Natural killer cell treated with Interleukin-12 subunit alpha and Interleukin-12 subunit beta and Interleukin-15 and Interleukin-18, amount 100 ng/mL, for 72 hours (primary cell): Measurements from ENCODE around the gene MED25. TPM values are rescaled to one million over a fixed set of nuclear protein-coding genes. Genes with fewer than 3 reads are reported as not detected.
A peak's percentile ranks its signal among the peaks of the same experiment; 100 is the strongest.

Experiments
- ATAC-seq, 2 donors: fragments of 150-1000 bp; cut with Tn5 transposase in 1 of 2; sonication (Bioruptor Pico), chemical (Tn5 transposase) in 1 of 2; 2 replicates each; pipeline ENCODE4 v1.10.0; 2021
- DNase-seq: peaks from one replicate; pipeline ENCODE4 v3.0.0; 2022; ENCODE audit warnings: low spot score
- H3K27ac Mint-ChIP-seq, 2 donors: 1 replicate in 1 of 2; 2 replicates in 1 of 2; pipeline ENCODE4 v1.8.0; 2022; ENCODE audit warnings: mixed read lengths in 2 of 2, mild to moderate bottlenecking in 1 of 2, moderate library complexity in 1 of 2
- H3K27me3 Mint-ChIP-seq, 2 donors: 1 replicate in 1 of 2; 2 replicates in 1 of 2; pipeline ENCODE4 v1.8.0; 2022; ENCODE audit warnings: mixed read lengths in 2 of 2
- H3K36me3 Mint-ChIP-seq: one replicate; pipeline ENCODE4 v1.8.0; 2022; ENCODE audit warnings: mixed read lengths
- H3K4me1 Mint-ChIP-seq, 2 donors: 1 replicate in 1 of 2; 2 replicates in 1 of 2; pipeline ENCODE4 v1.8.0; 2022; ENCODE audit warnings: low read depth in 2 of 2, mixed read lengths in 2 of 2, mild to moderate bottlenecking in 1 of 2
- H3K4me3 Mint-ChIP-seq: one replicate; pipeline ENCODE4 v1.8.0; 2022; ENCODE audit warnings: mixed read lengths
- H3K9me3 Mint-ChIP-seq: 2 replicates; pipeline ENCODE4 v1.8.0; 2022; ENCODE audit warnings: mixed read lengths
- total RNA-seq, 2 donors: library from RNA; stranded (reverse); gene quantifications; one replicate each; pipeline ENCODE4 v1.2.3, GENCODE V29; 2022

The MED25 gene
- total RNA-seq, 2 donors from 2014 or later: 48.0 to 64.6 TPM

DNA sequence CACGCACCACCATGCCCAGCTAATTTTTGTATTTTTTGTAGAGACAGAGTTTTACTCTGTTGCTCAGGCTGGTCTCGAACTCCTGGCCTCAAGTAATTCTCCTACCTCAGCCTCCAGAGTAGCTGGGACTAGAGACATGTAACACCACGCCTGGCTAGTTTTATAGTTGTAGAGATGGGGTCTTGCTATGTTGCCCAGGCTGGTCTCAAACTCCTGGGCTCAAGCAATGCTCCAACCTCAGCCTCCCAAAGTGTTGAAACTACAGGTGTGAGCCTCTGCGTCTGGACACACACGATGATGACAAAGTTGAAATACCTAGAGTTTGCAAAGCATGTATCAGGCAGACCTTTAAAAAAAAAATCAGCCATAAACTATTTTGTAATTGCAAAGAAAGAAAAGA, 28.3 kb downstream of the MED25 start:
- H3K9me3 Mint-ChIP-seq: peaks cover 3% of the 10 kb centered on the region
- ATAC-seq: no peak
- H3K27ac Mint-ChIP-seq: no peak overlapping the region
- peaks cover 6% of the 10 kb centered on the region for H3K36me3 Mint-ChIP-seq
- H3K4me3 Mint-ChIP-seq: no peak overlapping the region
- no peaks in the 10 kb centered on the region for H3K27me3 Mint-ChIP-seq
- no peak for DNase-seq
- H3K4me1 Mint-ChIP-seq: peaks cover 23 to 24% of the 10 kb centered on the region in 2 donors

GRCh38 chr19:49847731-49848696, 29.9 kb downstream of the MED25 start:
- ATAC-seq (no peak), DNase-seq (no peak)
- Mint-ChIP-seq H3K27me3 (no peaks in the 10 kb centered on the region), H3K4me3 (peak overlapping the region; percentile 28), H3K9me3 (peaks cover 3% of the 10 kb centered on the region), H3K36me3 (peaks cover 6% of the 10 kb centered on the region), H3K4me1 (peaks cover 32 to 33% of the 10 kb centered on the region in 2 donors), H3K27ac (peak overlapping the region; percentile 9 to 64)

DNA sequence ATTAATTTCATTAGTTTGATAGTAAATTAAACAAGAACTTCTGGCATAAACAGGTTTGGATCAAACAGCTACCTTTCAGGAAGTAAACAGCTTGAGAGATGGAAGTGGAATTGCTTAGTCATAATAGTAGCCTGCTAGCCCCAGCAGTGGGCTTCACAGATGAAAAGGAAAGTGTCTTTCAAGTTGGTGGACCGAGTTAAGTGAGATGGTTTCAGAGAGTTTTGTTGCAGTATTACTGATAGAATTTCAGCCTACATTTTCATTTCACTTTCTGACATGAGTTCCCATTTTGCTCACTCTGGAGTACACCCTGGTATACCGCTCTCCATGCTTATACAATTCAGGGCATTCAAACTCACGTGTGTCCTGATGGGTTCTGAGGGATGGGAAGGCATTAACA, 30.8 kb downstream of the MED25 start:
- Mint-ChIP-seq H3K36me3 (peaks cover 6% of the 10 kb centered on the region), H3K4me1 (peaks cover 32 to 33% of the 10 kb centered on the region in 2 donors), H3K4me3 (peak overlapping the region; percentile 79), H3K9me3 (peaks cover 3% of the 10 kb centered on the region), H3K27me3 (no peaks in the 10 kb centered on the region), H3K27ac (peak overlapping the region; percentile 9 to 64)
- no peak for DNase-seq
- ATAC-seq: peak in 1 of 2 donors; percentile 2

- Mint-ChIP-seq H3K9me3 (peaks cover 3% of the 10 kb centered on the region), H3K27ac (peak overlapping the region; percentile 75 to 81), H3K4me1 (peaks cover 32 to 33% of the 10 kb centered on the region in 2 donors), H3K36me3 (peaks cover 6% of the 10 kb centered on the region), H3K4me3 (peak overlapping the region; percentile 91), H3K27me3 (no peaks in the 10 kb centered on the region)
- DNase-seq (no peak), ATAC-seq (no peak)
Measured at GRCh38 chr19:49849433-49850220, 31.5 kb downstream of the MED25 start.

DNA sequence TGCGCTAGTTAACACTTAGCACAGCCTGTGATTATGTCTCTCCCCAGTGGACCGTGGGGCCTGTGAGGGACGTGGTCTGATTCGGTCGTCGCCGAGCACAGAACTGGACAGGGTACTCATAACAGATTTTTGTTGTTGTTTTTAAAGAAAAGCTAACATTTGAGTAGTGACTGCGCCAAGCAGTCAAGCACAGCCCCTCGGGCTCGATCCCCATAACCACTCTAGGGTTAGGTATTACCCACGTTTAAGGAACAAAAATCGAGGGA, 32.1 kb downstream of the MED25 start:
- Mint-ChIP-seq H3K27ac (peak overlapping the region; percentile 75 to 81), H3K36me3 (peaks cover 6% of the 10 kb centered on the region)
- ATAC-seq: no peak

DNA sequence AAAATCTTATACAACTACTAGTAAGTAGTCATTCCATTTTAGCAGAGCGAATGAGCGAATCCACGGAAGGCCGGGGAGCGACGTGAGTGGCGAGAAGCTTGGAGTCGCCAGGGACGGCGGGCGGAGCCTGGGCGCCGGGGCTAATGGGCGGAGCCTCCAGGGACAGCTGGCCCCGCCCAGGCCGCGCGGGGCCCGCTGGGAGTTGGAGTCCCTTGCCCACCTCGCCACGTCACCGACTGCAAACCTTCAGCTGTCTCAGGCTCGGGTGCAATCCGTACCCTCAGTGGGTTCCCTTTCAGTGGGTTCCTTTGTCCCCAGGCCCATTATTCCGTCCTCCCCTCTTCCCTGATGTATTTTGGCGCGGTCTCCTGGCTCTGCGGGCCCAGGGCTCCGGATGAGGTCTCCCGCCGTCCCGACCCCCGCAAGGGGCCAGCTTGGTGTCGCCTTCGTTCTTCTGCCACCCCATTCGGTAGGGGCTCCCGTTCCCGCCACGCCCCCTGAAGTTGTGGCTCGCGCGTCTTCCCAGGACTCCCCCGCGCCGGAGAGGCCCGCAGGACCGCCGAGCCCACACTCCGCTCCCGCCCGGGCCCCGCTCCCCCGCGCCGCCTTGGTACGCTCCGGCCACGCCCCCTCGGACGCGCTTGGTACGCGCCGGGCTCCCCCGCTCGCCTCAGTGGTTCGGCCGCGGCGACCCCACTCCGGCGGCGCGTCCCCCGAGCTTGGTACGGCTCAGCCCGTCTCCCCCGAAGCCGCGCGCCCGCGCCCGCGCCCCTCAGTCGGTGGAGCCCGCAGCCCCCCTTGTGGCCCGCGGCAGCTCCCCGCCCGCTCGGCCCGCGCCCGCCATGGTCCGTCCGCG, 32.6 kb downstream of the MED25 start, which contains the start of gene PTOV1:
TSS of gene PTOV1 (plus strand) at position 673 of the 856 bp plus-strand sequence.
- H3K36me3 Mint-ChIP-seq: peaks cover 6% of the 10 kb centered on the region
- peak within 1 kb of the TSS; percentile 75 to 81 for H3K27ac Mint-ChIP-seq
- ATAC-seq (peak; percentile 92 to 96), DNase-seq (peak; percentile 91)
- no peaks in the 10 kb centered on the region for H3K27me3 Mint-ChIP-seq
- H3K9me3 Mint-ChIP-seq: peaks cover 3% of the 10 kb centered on the region
- H3K4me1 Mint-ChIP-seq: peaks cover 32 to 33% of the 10 kb centered on the region in 2 donors
- peak within 1 kb of the TSS; percentile 91 for H3K4me3 Mint-ChIP-seq

More for the DNA sequence above, 32.1 kb downstream of the MED25 start:
- no peaks in the 10 kb centered on the region for H3K27me3 Mint-ChIP-seq
- H3K9me3 Mint-ChIP-seq: peaks cover 3% of the 10 kb centered on the region
- peaks cover 32 to 33% of the 10 kb centered on the region in 2 donors for H3K4me1 Mint-ChIP-seq
- H3K4me3 Mint-ChIP-seq: peak overlapping the region; percentile 91
- DNase-seq: no peak

GRCh38 chr19:49851456-49852259, 33.6 kb downstream of the MED25 start:
- Mint-ChIP-seq H3K36me3 (peaks cover 6% of the 10 kb centered on the region), H3K27ac (peak overlapping the region; percentile 60 to 75), H3K9me3 (peaks cover 3% of the 10 kb centered on the region), H3K4me3 (peak overlapping the region; percentile 87), H3K27me3 (no peaks in the 10 kb centered on the region), H3K4me1 (peaks cover 32 to 33% of the 10 kb centered on the region in 2 donors)
- DNase-seq (no peak), ATAC-seq (peak in 1 of 2 donors; percentile 3)

DNA sequence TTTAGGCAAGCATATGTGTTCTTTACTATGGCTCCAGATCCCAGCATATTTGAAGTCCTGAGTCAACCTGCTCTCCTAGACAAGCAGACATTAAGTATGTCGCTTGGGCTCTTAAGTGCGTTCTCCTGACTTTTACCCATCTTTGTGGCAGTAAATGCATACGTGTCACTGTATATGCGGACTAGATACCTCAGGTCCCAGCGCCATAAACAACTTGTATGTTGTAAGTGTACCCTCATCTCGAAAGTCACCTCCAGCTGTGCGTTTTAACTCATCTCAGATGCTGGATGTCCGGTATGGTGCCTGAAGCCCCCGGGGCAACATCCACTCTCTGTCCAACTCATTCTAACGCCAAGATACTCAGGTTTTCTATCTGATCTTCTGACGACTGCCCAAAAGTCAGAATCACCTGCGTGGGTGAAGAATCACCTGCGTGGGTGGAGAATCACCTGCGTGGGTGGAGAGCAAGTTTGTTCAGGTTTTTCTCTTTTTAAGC, 34.6 kb downstream of the MED25 start:
- peaks cover 3% of the 10 kb centered on the region for H3K9me3 Mint-ChIP-seq
- peaks cover 6% of the 10 kb centered on the region for H3K36me3 Mint-ChIP-seq
- H3K4me1 Mint-ChIP-seq: peaks cover 30 to 33% of the 10 kb centered on the region in 2 donors
- H3K27ac Mint-ChIP-seq: peak overlapping the region; percentile 60 to 75
- H3K27me3 Mint-ChIP-seq: no peaks in the 10 kb centered on the region
- ATAC-seq: no peak
- H3K4me3 Mint-ChIP-seq: peak overlapping the region; percentile 87
- no peak for DNase-seq

DNA sequence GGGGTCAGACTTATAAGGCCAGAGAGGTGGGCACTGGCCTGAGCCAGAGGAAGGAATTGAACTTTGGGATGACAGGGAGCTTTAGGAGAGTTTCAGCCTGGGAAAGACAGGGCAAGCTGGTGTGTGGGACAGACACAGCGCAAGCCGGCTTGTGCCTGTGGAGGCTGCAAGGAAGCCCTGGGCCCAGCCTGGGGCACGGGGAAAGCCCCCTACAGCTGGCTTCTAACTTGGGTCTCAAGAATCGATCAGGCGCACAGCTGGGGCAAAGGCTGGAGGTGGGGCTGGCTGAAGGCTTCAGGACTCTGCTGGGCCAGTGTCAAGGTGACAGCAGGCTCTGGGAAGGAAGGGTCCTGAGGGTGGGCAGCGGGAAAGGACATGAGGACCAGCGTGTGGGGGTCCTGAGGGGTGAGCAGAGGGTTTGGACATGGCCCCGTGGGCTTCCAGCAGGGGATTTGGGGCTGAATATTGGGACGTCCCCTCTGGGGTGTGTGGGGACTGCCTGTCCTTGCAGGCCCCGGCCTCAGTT, 35.8 kb downstream of the MED25 start:
- Mint-ChIP-seq H3K4me3 (peak overlapping the region; percentile 21), H3K27me3 (no peaks in the 10 kb centered on the region), H3K9me3 (peaks cover 3% of the 10 kb centered on the region), H3K27ac (peak overlapping the region in 1 of 2 donors; percentile 53), H3K36me3 (peaks cover 4% of the 10 kb centered on the region), H3K4me1 (peaks cover 19 to 22% of the 10 kb centered on the region in 2 donors)
- ATAC-seq: no peak
- no peak for DNase-seq

DNA sequence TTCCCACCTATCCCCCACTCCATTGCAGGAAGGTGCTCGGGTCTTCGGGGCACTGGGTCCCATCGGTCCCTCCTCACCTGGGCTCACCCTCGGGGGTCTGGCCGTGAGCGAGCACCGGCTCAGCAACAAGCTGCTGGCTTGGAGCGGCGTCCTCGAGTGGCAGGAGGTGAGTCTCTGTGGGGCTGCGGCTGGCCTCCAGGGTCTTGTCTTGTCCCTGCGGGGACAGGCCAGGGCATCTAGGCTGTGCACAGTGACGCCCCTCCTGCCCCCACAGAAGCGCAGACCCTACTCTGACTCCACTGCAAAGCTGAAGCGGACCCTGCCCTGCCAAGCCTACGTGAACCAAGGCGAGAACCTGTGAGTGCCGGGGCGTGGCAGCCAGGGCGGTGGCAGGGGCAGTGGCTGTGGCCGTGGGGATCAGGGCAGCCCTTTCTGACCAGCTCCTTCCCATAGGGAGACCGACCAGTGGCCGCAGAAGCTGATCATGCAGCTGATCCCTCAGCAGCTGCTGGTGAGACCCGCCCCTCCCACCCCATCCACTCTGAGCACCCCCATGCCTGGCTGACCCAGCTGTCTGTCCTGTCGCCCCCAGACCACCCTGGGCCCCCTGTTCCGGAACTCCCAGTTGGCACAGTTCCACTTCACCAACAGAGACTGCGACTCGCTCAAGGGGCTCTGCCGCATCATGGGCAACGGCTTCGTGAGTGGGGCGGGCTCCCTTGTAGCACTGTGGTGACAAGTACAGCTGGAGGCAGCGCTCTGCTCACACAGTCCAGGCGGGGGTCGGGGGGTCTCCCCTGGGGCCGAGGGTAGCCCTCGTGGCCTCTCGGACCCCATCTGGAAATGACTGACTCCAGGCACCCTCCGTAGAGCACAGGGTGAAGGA, 36.5 kb downstream of the MED25 start:
- Mint-ChIP-seq H3K27ac (no peak overlapping the region), H3K36me3 (no peaks in the 10 kb centered on the region), H3K27me3 (no peaks in the 10 kb centered on the region), H3K4me3 (no peak overlapping the region), H3K4me1 (peaks cover 15 to 17% of the 10 kb centered on the region in 2 donors), H3K9me3 (no peaks in the 10 kb centered on the region)
- no peak for DNase-seq
- ATAC-seq: no peak

GRCh38 chr19:49855277-49855675, 37.2 kb downstream of the MED25 start:
- Mint-ChIP-seq H3K36me3 (no peaks in the 10 kb centered on the region), H3K27me3 (no peaks in the 10 kb centered on the region), H3K4me1 (peaks cover 9 to 11% of the 10 kb centered on the region in 2 donors), H3K4me3 (no peak overlapping the region), H3K27ac (peak overlapping the region in 1 of 2 donors; percentile 57), H3K9me3 (no peaks in the 10 kb centered on the region)
- no peak for DNase-seq
- ATAC-seq: no peak
